GM19324 (cell line): ENCODE measurements around the gene SPEF1.
"Not testable (repeated sequence)": the region's sequence is repeated elsewhere in the genome, so short reads cannot be mapped to it uniquely, and the experiment has no call there.

Source experiments
- ATAC-seq: cut with Tn5 transposase; IDR thresholded peaks from one replicate; pipeline ENCODE4 v1.9.1; 2021; ENCODE audit warnings: mild to moderate bottlenecking, moderate library complexity; ENCODE audit not compliant: unreplicated experiment, low FRiP score

The SPEF1 gene

DNA sequence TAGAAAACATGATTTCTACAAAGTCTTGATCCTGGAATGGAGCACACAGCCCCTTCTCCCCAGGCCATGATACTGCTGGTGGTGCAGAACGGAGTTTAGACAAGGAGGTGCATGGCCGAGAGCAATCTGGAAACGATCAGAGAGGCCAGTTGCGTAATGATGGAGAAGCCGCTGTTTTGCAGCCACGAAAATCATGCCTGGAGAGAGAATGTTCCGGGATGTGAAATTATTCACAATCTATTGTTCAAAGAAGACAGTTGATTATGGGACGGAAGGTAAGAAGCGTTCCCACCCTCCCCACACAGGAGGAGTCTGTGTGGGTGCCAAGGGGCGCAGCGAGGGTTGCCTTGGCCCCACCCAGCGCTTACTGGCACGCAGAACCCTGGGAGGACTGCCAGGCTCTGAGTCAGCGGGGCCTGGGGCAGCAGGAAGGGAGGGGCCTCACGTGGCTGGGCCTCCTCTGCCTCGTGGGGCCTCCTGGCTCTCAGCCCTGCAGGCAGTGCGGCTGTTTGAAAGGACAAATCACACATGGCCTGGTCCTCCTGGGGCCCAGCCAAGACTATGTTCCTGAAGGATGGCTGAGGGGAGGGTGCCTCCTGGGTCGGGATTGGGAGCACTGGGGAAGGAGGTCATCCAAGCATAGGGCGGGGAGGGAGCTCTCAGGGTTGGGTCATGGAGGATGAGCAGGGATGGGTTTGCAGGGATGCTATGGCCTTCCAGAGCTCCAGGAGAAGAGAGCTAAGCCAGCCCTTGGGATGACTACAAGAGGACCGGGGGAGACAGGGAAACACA lies 30.4 kb upstream of the SPEF1 start:
- no peak for ATAC-seq

DNA sequence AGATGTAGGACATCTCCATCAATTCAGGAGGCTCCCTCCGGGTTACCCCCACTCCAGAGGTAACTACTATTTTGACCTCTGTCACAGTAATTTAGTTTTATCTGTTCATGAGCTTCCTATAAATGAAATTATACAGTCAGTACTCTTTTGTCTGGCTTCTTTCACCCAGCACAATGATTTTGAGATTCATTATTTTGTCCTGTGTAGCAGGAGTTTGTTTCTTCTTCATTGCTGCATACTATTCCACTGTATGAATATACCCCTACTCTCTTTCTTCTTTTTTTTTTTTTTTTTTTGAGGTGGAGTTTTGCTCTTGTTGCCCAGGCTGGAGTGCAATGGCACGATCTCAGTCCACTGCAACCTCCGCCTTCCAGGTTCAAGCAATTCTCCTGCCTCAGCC lies 27.3 kb upstream of the SPEF1 start:
- no peak for ATAC-seq

DNA sequence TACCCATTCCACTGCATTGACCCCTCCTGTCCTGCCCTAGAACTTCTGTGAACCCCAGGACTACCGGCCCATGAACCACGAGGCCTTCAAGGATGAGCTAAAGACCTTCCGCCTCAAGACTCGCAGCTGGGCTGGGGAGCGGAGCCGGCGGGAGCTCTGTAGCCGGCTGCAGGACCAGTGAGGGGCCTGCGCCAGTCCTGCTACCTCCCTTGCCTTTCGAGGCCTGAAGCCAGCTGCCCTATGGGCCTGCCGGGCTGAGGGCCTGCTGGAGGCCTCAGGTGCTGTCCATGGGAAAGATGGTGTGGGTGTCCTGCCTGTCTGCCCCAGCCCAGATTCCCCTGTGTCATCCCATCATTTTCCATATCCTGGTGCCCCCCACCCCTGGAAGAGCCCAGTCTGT lies 23.5 kb upstream of the SPEF1 start:
- no peak for ATAC-seq

DNA sequence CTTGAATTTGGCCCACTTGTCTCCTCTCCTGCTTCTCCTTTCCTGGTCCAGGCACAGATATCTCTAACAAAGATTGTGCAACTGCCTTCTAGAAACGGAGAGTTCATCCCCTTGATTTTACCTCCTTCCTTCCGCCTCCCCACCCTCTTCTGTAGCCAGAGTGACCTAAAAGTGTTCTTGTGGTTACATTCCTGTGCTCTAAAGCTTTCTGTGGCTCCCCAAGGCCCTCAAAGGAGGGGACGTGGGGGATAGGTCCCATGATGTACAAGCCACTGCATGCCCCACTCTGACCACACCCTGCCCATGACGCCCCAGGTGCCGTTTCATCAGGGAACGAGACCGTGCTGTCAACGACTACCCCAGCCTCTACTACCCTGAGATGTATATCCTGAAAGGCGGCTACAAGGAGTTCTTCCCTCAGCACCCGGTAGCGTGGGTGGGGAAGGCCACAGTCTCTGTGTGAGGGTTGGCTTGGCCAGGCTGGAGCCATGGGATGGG lies 23.1 kb upstream of the SPEF1 start:
- no peak for ATAC-seq

DNA sequence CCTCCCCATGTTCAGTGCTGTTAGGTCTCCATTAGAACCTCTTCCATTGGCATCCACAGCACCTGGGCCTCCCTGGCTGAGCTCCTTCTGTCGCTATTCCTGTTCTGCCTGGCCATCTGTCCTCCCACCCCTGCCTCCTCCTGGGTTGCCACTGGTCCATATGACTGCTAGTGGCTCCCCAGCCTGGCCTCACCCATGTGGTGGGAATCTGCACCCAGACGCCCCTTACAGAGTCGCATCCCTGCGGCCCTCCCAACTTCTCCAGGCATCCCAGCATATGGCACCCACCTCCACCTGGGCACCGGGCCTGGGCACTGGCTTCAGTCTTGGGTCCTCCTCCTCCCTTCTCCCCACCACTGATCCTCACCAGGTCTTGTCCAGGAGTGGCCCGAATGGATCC lies 22.6 kb upstream of the SPEF1 start:
- ATAC-seq, result no peak

DNA sequence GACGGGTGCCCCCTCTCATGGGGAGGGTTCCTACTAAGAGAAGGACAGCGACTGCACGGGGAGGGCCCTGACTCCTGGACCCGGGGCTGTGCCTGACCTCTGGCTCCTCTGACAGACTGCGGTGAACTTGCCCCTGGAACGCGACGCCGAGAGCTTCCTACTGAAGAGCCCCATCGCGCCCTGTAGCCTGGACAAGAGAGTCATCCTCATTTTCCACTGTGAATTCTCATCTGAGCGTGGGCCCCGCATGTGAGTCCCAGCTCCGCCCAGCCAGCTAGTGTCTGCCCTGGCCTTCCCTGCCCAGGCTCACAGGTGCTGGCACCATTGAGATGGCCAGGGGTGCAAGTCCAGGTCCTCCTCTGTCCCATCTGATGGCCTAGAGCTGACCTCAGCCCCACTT lies 22.0 kb upstream of the SPEF1 start:
- ATAC-seq, result no peak

DNA sequence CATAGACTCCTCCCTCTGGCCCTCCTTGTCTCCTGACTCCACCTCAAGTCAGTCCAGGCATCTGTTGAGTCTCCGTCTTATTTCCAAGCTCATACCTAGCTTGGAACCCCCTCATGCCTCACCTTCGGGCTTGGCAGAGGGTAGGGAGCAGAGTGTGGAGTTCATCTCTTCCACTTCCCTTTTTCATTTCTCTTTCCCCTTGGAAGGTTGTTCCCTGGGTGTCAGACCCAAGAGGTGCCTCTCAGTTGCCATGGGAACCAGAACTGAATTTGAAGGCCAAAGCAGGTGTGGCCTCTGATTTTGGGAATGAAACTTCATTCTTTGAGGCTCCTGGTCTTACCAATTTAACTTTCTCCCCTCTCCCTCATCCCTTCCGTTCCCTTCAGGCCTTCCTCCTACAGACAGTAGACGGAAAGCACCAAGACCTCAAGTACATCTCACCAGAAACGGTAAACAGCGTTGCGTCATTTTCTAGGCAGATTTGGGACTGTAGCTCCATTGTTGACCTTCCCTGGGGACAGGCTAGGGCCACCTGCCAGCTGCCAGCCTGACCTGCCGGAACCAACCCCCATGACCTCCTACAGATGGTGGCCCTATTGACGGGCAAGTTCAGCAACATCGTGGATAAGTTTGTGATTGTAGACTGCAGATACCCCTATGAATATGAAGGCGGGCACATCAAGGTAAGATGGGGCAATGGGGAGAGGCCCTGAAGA lies 21.4 kb upstream of the SPEF1 start:
- ATAC-seq, result no peak

DNA sequence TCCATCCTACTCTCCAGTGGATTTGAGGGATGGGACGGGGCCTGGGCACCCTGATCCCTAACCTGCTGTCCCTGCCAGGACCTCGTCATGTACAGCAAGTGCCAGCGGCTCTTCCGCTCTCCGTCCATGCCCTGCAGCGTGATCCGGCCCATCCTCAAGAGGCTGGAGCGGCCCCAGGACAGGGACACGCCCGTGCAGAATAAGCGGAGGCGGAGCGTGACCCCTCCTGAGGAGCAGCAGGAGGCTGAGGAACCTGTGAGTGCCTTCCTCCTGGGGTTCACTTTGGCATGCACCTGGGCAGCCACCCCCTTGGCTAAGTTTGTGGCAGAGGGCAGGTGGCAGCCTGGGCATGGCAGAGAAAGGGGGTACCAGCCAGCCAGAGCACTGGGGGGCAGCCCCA lies 20.6 kb upstream of the SPEF1 start:
- ATAC-seq, result no peak

DNA sequence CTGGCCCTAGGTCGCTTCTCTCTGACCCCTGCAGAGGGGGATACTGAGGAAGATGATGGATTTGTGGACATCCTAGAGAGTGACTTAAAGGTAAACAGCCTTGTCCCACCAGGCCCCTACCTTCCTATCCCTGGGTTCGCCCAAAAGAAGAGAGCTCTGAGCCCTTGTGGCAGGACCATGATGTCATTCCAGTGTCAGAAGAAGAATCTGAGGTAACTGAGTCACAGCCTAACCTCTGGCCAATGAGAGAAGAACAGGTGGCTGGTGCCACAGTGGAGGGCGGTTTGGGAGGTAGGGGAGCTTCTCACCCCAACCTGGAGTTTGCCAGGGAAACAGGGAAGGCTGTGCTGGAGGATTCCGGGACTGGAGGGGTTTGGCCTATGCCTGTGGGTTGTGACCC lies 20.1 kb upstream of the SPEF1 start:
- ATAC-seq, result no peak

DNA sequence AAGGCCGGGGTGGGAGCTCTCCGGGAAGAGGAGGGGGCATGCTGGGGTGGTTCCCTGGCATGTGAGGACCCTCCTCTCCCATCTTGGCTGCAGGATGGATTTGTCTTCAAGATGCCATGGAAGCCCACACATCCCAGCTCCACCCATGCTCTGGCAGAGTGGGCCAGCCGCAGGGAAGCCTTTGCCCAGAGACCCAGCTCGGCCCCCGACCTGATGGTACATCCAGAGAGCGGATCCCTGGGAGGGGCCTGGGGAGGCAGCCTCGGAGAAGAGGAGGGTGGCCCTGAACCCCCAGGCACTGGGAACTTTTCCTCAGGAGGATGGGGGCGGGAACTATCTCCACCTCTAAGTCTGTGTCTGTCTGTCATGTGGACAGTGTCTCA lies 19.6 kb upstream of the SPEF1 start:
- ATAC-seq, result no peak

DNA sequence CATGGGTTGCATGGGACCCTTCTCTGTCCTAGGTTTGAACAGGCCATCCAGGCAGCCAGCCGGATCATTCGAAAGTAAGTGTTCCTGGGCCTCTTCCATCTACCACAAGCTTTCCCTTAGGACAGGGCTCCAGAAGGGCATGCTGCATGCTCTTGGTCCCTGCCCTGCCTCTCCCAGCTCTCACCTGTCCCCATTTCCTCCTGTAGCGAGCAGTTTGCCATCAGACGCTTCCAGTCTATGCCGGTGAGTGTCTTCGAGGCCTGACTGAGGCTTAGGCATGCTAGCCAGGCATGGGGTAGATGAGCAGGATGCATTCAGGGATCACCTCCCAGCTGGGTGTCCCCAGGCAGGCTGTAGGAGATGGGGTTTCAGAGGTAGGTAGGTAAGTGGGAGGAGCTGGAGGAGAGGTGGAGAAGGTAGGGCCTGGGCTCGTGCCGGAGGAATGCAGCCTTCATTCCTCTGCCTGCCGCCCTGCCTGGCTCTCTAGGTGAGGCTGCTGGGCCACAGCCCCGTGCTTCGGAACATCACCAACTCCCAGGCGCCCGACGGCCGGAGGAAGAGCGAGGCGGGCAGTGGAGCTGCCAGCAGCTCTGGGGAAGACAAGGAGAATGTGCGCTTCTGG lies 19.1 kb upstream of the SPEF1 start:
- ATAC-seq, result no peak

DNA sequence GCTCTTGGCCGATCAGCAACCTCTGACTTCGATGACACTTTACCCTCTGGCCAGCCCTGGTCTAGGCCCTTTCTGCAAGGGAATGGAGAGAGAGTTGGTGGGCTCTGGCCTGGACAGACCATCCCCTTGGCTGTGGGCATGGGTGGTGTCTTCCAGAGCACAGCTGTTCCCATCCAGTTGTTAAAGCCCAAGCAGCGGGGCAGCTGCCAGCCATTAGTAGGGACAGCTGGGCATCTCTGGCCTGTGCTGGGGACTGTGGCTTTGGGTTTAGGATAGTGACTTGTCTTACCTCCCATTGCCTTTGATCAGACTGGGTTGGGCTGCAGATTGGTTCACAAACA lies 17.6 kb upstream of the SPEF1 start:
- ATAC-seq, result no peak

DNA sequence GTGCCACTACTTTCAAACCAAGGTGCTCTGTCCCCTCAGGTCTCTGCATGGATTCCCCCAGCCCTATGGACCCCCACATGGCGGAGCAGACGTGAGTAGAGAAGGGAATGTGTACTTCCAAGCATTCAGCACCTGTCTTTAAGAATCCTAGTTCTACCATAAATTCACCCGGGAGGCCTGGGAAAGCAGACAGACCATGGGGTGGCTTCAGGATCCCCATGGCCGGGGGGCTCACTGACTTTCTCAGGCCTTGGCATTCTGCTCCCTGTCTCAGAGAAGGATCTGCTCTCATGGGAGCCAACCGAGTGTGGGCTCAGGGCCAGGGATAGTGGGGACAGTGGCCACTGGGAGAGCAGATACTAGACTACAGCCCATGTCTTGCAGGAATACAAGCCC lies 17.1 kb upstream of the SPEF1 start:
- ATAC-seq, result no peak

DNA sequence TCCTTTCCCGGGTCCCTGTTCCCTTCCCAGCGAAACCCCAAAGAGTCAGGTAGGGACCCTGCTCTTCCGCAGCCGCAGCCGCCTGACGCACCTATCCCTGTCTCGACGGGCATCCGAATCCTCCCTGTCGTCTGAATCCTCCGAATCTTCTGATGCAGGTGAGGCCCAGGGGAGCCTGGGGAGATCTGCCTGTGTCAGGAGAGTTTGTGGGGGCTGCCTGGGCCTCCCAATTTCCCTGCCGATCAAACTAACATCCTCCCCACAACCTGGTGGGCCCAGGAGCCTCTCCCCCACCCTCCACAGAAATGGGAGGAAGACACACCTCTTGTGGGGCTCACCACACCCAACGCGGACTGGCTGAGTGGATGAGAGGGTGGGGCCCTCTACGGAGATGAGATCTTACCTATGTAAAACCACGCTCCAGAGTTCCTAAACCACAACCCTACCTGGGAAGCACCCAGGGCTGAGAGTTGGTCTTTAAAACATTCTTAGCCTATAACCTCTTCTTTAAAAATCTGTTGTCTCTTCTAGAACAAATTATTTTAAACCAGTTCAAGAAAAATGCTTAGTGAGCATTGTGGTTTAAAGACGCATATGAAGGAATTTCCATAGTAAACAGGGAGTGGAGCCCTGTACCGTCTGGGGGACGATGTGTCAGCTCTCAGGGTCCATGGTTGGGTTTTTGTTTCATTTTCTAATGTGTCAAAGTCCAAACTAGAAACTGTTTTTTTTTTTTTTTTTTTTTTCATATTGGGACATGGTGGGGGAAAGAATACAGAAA lies 16.5 kb upstream of the SPEF1 start:
- ATAC-seq, result no peak

DNA sequence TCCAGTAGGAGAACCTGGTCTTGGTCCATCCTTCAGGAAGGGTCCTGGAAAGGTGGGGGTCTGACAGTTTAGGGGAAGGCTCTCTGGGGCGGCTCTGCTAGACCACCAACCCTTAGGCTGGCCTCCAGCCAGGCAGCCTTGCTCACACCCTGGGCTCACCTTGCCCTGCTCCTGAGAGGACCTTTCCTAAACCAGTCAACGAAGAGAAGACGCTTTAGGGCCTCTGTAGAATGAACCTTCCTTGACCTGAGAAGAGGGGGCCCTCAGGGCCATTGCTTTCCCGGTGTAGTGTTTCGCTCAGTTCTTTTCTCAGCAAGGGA lies 15.9 kb upstream of the SPEF1 start:
- ATAC-seq, result no peak

DNA sequence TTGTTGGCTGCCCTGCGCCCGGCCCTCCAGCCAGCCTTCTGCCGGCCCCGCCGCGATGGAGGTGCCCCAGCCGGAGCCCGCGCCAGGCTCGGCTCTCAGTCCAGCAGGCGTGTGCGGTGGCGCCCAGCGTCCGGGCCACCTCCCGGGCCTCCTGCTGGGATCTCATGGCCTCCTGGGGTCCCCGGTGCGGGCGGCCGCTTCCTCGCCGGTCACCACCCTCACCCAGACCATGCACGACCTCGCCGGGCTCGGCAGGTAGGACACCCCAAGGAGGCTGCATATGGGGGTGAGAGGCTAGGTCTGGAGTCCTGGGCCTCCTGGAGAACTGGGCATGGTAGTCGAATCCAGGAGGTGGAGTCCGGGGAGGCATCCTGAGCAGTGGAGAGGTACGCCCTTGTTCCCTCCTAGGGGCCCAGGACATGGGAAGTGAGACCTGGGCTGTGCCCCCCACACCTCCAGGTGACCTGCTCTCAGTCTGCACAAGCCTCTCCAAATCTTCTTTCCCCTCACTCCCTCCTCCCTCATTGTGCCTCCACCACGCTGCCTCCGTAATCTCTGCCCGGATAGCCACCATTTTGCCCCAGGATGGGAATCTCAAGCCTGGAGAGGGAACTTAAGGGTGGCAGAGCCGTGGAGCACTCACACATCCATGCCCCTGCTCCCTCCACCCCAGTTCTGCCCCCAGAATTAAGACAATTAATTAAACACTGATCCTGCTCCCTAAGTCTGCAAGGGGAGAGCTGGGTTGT lies 15.4 kb upstream of the SPEF1 start:
- ATAC-seq, result peak; percentile 5

DNA sequence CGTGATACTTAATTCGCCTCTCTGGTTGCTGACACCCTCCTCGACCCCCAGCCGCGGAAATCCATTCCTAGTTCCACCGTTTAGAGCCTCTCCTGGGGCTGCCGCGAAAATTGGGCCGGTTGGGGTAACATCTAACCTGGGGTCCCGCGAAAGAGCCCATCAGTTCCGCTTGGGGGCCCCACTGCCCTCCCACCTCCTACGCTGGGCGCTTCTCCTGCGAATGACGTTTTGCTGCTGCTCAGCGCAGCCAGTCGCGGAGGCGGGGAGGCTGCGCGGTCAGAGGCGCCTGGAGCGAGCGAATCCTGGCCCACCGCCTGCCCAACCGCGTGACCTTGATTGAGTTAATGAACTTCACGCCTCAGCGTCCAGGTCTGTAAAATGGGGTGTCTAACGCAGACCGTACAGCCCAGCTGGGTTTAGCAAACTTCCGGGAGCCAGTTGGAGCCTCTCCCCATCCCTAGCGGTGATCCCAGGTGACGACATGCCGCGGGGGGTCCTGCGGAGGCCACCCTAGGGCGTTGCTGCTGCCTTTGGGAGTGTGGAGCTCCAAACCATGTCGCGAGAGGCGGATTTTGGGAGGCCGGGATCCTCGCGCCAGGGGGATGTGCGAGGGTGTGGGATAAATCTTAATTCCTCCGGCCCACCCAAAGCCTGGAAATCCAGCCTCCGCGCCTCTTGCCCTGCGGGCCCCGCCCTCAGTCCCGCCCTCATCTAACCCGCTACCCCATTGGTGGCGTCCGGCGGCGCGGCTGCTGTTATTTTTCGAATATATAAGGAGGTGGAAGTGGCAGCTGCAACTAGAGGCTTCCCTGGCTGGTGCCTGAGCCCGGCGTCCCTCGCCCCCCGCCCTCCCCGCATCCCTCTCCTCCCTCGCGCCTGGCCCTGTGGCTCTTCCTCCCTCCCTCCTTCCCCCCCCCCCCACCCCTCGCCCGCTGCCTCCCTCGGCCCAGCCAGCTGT lies 14.5 kb upstream of the SPEF1 start, which contains the start of gene CDC25B:
Gene CDC25B (plus strand): TSS at position 800 of the 958 bp plus-strand sequence. CDS start 222 bp downstream, outside the sequence.
- peak; percentile 57 for ATAC-seq

DNA sequence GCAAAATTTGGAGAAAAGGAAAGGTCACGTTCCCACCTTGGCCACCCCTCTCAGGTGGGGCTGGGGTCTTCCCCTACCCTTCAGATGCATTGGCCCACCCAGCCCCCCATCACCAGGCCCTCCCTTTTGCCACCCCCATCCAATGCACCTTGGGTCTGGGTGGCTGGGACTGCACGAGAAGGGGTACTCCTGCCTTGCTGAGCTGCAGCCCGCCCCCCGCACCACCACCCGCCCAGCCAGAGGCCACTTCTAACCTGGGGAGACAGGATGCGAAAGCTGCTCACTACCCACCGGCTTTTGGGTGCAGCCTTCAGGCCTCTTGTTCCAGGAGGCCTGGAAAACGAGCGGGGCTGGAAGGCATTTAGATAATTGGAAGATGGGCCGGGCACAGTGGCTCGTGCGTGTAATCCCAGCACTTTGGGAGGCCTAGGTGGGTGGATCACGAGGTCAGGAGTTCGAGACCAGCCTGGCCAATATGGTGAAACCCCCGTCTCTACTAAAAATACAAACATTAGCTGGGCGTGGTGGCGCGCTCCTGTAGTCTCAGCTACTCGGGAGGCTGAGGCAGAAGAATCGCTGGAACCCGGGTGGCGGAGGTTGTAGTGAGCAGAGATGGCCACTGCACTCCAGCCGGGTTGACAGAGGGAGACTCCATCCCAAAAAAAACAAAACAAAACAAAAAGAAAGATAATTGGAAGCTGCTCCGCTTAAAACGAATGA lies 13.6 kb upstream of the SPEF1 start:
- ATAC-seq, result no peak

DNA sequence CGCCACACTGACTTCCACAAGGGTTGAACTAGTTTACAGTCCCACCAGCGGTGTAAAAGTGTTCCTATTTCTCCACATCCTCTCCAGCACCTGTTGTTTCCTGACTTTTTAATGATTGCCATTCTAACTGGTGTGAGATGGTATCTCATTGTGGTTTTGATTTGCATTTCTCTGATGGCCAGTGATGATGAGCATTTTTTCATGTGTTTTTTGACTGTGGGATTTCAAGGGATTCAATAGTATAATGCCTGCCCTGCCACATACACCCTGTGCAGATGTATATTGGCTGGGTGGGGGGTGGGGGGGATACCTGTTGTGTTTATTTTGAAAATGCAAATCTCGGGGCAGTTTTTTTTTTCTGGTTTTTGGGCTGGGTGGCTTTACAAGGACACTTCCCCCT lies 12.9 kb upstream of the SPEF1 start:
- ATAC-seq, result not testable (repeated sequence)
